HEK293 (cell line): ENCODE results near the gene ZNF862.

ENCODE experiments used
- CTCF ChIP-seq: fragments of 450-650 bp; formaldehyde crosslinking; IDR thresholded peaks from 2 replicates; pipeline ENCODE4 v1.5.1; 2016; ENCODE audit warnings: missing biosample characterization, missing genetic modification characterization
- GLI2 ChIP-seq: fragments of 450-650 bp; formaldehyde crosslinking; IDR thresholded peaks from 2 replicates; pipeline ENCODE4; 2017; ENCODE audit warnings: missing biosample characterization, missing genetic modification characterization, low read depth, borderline replicate concordance
- PBX3 ChIP-seq: sonication (generic); formaldehyde crosslinking; IDR thresholded peaks from 2 replicates; pipeline ENCODE4 v1.8.1; 2022; ENCODE audit warnings: mild to moderate bottlenecking, moderate library complexity, missing genetic modification reagents
- ZBTB8A ChIP-seq: fragments of 450-650 bp; formaldehyde crosslinking; IDR thresholded peaks from 2 replicates; pipeline ENCODE4 v1.5.1; 2016; ENCODE audit warnings: missing biosample characterization, missing genetic modification characterization
- ZNF138 ChIP-seq: fragments of 450-650 bp; formaldehyde crosslinking; IDR thresholded peaks from 2 replicates; pipeline ENCODE4 v1.5.1; 2016; ENCODE audit warnings: missing biosample characterization, missing genetic modification characterization, borderline replicate concordance
- ZNF513 ChIP-seq: fragments of 450-650 bp; IDR thresholded peaks from 2 replicates; pipeline ENCODE4 v1.5.1; 2018; ENCODE audit warnings: missing biosample characterization, missing genetic modification characterization
- ZNF560 ChIP-seq: fragments of 450-650 bp; formaldehyde crosslinking; IDR thresholded peaks from 2 replicates; pipeline ENCODE4 v1.5.1; 2017; ENCODE audit warnings: missing biosample characterization, missing genetic modification characterization, borderline replicate concordance
- ZNF626 ChIP-seq: fragments of 450-650 bp; sonication (Bioruptor Pico); formaldehyde crosslinking; IDR thresholded peaks from 2 replicates; pipeline ENCODE4 v1.5.1; 2018; ENCODE audit warnings: missing biosample characterization, missing genetic modification characterization, inconsistent platforms
- ZNF660 ChIP-seq: fragments of 450-650 bp; IDR thresholded peaks from 2 replicates; pipeline ENCODE4 v1.5.1; 2018; ENCODE audit warnings: missing biosample characterization, mild to moderate bottlenecking, missing genetic modification characterization
- ZNF707 ChIP-seq: fragments of 450-650 bp; formaldehyde crosslinking; IDR thresholded peaks from 2 replicates; pipeline ENCODE4 v1.5.1; 2016; ENCODE audit warnings: missing biosample characterization, missing genetic modification characterization

GRCh38 chr7:149846436-149847046 is 8.4 kb downstream of the ZNF862 start:
- TF ChIP-seq ZNF138 (tag by site-specific recombination) (no peak), GLI2 (no peak), CTCF (tag by site-specific recombination) (no peak), ZNF660 (tag by site-specific recombination) (no peak), ZNF560 (tag by site-specific recombination) (no peak), ZNF626 (tag by site-specific recombination) (no peak), ZNF513 (no peak), ZNF707 (tag by site-specific recombination) (no peak), ZBTB8A (tag by site-specific recombination) (no peak), PBX3 (CRISPR knock-in tag) (no peak)
